HG03108 (cell line): ENCODE measurements around the gene PMIS2.
"Not testable (repeated sequence)": the region's sequence is repeated elsewhere in the genome, so short reads cannot be mapped to it uniquely, and the experiment has no call there.

Experiments
- ATAC-seq: cut with Tn5 transposase; IDR thresholded peaks from one replicate; pipeline ENCODE4 v1.9.1; 2021; ENCODE audit warnings: moderate library complexity; ENCODE audit not compliant: unreplicated experiment

The PMIS2 gene

DNA sequence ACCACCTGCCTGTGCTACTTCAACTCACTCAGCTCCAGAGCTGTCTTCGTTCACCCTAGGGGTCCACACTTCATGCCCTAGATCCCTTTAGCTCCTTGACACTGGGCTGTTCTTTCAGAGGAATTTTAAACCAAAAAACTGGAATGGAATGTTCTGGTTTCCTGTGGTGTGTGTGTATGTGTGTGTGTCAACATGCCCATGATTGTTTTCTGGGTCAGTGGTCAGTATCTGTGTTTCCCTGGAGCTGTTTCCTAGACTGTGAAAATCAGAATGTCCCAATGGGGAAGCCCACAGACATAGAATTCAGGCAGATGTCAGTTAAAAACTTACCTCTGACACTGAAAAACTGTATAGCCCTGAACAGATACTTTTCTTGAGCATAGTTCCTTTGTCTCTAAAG is 1.3 kb downstream of the PMIS2 start:
- no peak for ATAC-seq

DNA sequence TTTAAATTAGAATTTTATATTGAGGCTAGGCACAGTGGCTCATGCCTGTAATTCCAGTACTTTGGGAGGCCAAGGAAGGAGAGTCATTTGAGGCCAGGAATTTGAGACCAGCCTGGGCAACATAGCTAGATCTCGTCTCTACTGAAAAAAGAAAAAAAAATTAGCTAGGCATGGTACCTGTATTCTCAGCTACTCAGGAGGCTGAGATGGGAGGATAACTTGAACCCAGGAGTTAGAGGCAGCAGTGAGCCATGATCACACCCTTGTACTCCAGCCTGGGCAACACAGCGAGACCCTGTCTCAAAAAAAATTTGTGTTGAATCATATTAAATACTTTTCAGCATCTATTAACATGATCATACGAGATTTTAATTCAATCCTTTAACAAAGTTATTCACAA is 4.9 kb downstream of the PMIS2 start:
- no peak for ATAC-seq

DNA sequence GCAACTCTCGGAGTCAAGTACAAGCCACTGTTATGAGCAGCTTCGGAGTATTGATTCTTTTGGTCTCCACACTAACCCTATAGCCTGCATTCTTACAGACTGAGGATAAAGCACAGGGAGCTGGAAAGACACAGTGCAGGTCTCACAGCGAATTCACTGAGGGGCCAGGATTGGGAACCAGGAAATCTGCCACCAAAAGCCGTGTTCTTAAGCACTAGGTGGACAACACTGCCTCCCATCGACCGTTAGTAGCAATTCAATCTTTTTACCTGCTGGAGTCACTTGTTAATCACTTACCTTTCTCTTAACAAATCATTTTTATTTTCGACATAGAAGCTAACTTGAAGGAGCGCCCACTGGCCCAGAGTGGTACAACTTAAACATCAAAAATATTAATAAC is 6.3 kb downstream of the PMIS2 start:
- no peak for ATAC-seq

DNA sequence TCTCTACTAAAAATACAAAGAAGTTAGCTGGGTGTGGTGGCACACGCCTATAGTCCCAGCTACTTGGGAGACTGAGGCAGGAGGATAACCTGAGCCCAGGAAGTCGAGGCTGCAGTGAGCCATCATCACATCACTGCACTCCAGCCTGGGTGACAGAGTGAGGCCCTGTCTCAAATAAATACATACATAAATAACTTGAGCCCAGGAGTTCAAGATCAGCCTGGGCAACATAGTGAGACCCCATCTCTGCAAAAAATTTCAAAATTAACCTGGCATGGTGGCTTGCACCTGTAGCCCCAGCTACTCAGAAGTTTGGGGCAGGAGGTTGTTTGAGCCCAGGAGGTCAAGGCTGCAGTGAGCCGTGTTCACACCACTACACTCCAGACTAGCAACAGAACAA is 9.1 kb downstream of the PMIS2 start:
- ATAC-seq, result not testable (repeated sequence)

DNA sequence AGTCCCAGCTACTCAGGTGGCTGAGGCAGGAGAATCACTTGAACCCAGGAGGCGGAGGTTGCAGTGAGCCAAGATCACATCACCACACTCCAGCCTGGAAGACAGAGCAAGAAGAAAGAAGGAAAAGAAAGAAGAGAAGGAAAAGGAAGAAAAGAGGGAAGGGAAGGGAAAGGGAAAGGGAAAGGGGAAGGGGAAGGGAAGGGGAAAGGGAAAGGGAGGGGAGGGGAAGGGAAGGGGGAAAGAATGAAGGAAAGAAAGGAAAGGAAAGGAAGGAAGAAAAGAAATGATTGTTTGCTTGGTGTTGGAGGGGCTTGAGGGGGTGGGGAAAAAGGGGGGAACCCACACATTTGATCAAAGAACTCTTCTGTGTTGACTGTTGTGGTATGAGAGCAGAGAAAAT is 10.0 kb downstream of the PMIS2 start:
- no peak for ATAC-seq

DNA sequence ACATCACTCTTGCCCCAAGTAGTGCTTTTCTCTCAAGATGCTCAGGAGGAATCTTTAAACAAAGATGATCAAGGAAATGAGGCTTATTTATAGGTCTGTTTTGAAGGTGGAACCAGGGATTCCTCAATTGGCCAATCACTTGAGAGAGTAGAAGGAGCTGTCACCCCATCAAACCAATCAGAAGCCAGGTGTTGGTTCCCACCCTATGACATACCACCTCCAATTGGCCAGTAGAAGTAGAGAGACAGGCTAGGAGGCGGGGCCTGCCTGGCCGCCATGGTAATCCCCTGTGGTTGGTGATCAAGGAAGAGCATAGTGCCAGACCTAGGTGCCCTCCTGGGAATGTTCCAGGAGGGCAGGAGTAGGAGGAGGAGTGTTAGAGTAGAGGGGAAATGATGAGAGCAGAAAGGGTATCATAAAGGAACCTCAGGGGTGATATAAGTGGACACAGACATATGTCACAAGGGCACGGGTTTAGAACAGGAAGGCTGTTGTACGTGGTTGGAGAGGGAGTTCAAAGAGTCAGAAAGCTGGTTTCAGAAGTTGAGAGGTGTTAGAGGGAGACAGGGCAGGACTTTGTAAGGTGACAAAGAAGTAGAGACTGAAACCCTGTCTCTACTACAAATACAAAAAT is 10.5 kb downstream of the PMIS2 start:
- ATAC-seq, result peak; percentile 45

DNA sequence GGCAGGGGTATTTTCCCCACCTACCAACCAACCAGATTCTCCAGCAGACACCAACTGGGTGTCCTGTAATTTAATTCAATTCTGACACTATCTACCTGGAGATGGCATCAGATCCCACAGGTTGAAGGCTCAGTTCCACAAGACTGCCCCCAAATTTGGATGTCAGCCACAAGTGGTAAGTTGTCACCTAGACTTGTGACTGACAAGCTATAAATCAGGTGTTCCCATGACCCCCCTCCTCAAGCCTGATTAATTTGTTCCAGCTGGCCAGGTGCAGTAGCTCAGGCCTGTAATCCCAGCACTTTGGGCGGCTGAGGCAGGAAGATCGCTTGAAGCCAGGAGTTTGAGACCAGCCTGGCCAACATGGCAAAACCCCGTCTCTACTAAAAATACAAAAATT is 16.0 kb downstream of the PMIS2 start:
- no peak for ATAC-seq

DNA sequence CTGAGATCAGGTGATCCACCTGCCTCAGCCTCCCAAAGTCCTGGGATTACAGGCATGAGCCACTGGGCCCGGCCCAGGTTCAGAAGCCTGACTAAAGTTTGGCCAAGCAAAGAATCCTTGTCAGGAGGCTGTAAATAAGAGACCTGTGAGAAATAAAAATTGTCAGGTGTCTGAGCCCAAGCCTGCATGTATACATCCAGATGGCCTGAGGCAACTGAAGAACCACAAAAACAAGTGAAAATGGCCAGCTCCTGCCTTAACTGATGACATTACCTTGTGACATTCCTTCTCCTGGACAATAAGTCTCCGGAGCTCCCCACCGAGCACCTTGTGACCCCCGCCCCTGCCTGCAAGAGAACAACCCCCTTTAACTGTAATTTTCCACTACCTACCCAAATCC is 18.5 kb downstream of the PMIS2 start:
- ATAC-seq, result not testable (repeated sequence)

DNA sequence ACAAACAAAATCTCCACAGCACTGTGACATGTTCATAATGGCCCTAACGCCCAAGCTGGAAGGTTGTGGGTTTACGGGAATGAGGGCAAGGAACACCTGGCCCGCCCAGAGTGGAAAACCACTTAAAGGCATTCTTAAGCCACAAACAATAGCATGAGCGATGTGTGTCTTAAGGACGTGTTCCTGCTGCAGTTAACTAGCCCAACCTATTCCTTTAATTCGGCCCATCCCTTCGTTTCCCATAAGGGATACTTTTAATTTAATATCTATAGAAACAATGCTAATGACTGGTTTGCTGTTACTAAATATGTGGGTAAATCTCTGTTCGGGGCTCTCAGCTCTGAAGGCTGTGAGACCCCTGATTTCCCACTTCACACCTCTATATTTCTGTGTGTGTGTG is 21.2 kb downstream of the PMIS2 start:
- not testable (repeated sequence) for ATAC-seq

DNA sequence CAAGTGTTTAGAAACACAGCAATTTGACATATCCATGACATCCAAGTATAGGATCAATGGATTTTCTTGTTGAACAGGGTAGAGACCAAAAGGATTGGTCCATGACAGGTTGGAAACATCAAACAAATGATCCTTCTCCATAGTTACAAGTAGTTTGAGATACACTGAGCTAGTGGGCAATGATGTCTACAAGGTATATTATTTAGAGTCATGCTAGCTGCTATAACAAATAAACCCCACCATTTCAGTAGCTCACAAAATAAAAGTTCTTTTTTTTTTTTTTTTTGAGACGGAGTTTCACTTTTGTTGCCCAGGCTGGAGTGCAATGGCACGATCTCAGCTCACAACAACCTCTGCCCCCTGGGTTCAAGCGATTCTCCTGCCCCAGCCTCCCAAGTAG is 21.7 kb downstream of the PMIS2 start:
- ATAC-seq, result no peak

DNA sequence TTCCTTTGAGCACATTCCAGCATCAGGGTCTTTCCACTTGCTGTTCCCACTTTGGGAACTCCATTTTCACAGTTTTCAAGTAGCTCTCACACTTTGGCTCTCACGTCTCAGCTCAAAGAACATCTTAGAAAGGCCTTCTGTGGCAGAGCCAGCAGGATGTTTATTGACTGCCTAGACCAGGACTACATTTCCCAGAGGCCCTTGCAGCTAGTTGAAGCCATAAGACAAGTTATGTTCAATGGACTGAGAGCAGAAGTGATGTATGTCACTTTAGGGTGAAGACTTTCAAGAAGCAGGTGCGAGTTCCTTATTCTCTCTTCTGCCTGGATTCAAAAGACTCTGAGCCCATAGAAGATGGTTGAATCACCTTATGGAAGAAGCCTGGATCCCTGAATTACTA is 22.3 kb downstream of the PMIS2 start:
- no peak for ATAC-seq

DNA sequence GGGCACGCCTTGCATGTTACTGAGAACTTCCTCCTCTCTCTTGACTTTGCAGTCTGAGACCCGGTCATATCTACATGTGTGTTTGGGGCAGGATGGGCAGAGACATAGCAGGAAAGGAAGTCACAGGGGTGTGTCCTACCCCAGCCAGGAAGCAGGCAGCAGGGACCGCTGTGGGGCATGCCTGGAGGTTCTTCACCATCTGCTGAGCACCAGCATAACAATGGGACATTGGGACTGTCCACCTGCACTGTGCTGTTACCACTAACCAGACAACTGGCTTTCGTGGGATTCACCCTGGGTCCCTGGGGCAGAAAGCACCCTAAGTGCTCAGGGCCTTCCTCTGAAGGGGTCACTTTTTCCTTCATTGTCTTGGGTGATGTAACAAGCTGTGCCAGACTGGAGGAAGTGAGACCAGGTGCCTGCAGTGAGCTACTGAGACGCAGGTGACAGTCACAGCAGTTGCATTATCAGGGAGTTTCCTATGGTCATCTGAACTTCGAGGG is 23.9 kb downstream of the PMIS2 start:
- peak; percentile 46 for ATAC-seq

DNA sequence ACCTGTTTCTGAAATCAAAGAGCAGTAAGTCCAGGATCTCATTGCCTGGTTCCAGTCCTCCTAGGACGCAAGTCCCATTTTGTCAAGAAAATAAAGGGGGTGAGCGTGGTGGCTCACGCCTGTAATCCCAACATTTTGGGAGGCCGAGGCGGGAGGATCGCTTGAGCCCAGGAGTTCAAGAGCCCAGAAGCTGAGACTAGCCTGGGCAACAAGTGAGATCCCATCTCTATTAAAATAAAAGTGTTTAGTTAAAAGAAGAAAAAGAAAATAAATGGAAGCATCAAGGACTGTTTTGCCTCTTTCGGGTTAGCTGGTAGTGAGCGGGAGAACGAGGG is 26.2 kb downstream of the PMIS2 start:
- ATAC-seq, result no peak

DNA sequence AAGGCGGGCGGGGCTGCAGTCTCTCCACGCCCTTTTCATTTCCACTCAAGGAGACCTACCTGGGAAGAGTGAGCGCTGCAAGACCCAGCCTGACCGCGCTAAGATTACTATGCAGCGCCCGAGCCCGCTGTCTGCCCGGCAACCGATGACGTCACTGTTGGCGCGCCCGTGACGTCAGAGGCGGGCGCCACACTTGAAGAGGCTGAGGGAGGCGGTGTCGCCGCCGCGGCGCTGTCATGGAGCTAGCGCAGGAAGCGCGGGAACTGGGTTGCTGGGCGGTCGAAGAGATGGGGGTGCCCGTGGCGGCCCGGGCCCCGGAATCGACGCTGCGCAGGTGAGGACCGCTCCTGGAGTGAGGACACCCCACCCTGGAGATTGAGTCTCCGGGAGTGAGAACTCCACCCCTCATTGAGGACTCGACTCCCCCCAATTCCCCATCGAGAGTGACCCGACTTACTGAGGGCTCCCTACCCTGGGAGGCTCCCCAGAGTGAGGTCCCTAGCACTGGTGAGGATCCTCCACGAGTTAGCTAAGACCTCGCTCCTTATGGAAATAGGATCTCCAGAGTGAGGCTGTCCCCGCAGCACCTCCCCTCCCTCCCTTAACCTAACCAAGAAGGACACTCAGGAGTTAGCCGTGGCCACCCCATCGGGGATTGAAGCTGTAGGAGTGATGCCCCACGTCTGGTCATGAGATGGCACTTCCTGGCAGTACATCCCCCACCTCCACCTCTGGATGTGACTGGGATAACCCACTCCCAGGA is 26.8 kb downstream of the PMIS2 start, which contains the start of gene HAUS5:
Gene HAUS5, plus strand, starts transcription at position 177 of the 763 bp plus-strand sequence. Its CDS starts 60 bp downstream, at position 237.
- peak; percentile 68 for ATAC-seq

DNA sequence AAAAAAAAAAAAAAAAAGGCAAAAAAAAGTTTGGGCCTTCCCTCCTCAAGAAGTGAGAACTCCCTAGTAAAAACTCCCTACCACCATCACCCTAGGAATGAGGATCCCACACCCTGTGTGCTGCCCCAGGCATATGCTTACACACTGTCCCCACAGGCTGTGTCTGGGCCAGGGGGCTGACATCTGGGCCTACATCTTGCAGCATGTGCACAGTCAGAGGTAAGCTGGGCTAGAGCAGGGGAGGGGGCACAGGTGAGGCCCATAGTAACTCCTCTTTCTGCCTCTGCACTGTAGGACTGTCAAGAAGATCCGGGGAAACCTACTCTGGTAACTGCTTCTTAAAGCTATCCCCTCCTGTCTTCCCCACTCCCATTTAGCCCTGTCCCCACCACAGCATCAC is 27.6 kb downstream of the PMIS2 start:
- no peak for ATAC-seq

DNA sequence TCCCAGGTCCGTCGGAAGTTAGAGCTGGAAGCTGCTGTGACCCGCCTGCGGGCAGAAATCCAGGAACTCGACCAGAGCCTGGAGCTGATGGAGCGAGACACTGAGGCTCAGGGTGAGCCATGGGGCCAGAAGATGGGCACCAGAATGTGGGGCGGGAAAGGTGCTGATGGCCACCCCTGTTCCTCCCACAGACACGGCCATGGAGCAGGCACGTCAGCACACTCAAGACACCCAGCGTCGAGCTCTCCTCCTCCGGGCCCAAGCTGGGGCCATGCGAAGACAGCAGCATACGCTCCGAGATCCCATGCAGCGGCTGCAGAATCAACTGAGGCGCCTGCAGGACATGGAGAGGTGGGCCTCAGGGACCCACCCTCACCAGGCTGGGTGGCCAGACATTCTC is 29.1 kb downstream of the PMIS2 start:
- no peak for ATAC-seq

DNA sequence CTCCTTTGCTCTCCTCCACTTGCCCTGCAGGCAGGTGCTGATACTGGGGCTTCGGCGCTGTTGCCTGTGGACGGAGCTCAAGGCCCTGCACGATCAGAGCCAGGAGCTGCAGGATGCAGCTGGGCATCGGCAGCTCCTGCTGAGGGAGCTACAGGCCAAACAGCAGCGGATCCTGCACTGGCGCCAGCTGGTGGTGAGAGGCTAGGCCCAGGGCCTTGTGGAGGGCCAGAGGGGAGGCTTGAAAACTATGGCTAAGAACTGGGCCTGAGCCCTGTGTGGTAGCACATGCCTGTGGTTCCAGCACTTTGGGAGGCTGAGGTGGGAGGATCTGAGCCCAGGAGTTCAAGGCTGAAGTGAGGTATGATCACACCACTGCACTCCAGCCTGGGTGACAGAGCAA is 32.9 kb downstream of the PMIS2 start:
- no peak for ATAC-seq

DNA sequence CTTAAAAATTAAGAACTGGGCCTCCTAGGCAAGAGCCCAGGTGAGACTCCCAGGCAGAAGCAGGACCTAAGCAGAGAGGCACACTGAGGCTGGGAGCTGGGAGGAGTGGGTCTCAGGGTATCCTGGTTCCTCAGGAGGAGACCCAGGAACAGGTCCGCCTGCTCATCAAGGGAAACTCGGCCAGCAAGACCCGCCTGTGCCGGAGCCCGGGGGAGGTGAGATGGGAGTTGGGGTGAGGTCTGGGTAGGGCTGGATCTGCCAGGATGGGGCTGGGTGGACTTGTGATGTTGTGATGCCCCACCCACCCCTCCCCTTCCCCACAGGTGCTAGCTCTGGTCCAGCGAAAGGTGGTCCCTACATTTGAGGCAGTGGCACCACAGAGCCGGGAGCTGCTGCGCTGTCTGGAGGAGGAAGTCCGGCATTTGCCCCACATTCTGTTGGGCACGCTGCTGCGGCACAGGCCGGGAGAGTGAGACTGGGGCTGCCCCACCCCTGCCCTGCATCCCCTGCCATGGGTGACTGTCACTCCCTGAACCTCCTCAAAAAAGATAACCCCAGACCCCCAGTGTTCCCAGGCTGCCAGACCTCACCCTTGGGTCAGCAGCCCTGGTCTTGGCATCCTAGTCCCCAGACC is 33.4 kb downstream of the PMIS2 start:
- no peak for ATAC-seq

DNA sequence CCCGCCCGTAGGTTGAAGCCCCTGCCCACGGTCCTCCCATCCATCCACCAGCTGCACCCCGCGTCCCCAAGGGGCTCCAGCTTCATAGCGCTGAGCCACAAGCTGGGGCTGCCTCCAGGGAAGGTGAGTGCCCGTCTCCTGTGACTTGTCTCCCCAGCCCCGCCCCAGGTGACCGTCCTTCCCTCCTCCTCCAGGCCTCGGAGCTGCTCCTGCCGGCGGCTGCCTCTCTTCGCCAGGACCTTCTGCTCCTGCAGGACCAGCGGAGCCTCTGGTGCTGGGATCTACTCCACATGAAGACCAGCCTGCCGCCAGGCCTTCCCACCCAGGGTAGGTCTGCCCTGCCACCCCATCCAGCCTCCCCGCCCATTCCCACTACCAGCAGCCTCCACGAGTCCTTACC is 34.0 kb downstream of the PMIS2 start:
- no peak for ATAC-seq

DNA sequence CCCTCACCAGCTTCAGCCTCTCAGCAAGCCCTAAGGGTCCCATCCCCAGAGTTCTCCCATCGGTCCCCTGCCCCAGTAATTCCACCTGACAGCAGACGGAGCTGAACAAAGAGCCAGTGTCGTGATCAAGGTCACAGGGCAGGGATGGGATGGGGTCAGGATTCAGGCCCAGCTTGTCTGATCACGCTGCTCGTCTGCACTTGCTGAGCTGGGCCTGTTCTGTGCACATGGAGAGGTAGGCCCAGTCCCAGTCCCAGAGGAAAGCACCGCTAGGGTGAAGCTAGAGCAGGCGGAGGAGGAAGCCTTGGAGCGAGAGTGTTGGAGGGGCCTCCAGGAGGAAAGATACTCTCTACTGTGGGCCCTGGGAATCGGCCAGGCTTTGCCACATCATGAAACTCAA is 35.7 kb downstream of the PMIS2 start:
- ATAC-seq, result no peak

DNA sequence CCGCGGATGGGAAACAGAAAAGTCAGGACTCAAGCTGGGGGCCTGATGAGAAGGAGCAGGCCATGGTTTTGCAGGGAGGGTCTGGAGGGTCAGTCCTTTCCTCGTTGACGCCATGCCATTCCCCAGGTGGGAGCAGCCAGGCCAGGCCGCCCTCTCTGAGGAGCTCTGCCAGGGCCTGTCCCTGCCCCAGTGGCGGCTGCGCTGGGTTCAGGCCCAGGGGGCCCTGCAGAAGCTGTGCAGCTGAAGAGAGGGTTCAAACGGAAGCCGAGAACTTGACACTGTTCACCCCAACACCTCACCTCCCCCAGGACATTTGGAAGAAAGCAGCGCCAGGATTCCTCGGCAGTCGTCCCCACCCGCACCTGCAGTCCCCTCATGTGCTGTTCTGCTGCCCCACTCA is 36.8 kb downstream of the PMIS2 start:
- no peak for ATAC-seq

DNA sequence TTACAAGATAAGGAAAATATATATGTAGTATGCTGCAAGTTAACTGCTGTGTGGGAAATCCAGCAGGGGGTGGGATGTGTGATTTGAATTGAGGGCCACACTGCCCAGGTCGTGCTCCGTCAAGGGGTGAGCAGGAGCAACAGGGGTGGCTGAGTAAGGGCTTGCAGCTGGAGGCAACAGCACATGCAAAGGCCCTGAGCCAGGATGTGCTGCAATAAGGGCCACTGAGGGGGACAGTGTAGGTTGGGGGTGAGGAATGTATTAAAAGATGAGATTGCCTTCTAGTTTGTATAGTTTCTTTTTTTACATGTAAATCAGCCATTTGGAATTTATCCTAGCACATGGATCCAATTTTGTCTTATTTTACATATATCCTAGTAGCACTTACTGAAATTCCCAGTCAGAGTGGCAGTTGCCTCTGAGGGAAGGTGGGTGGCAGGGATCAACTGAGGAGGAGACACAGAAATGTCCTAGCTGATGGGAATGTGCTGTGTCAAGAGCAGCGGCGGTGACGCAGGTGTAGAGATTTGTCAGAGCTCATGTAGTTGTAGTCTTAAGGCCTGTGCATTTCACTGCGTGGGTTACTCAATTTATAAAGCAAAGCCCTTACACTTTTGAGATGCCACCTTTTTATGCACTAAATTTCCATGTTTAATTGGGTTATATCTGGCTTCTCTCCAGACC is 37.5 kb downstream of the PMIS2 start:
- no peak for ATAC-seq
